H9 (cell line): ENCODE measurements around the gene FBXO10. TPM values are rescaled to one million over a fixed set of nuclear protein-coding genes. Genes with fewer than 3 reads are reported as not detected.

Source experiments
- DNase-seq: peaks from one replicate; pipeline ENCODE4 v3.0.0-alpha.2; 2017
- H2AFZ ChIP-seq: one replicate; pipeline ENCODE4 v1.6.1; 2013; ENCODE audit warnings: mild to moderate bottlenecking, low read length, control low read depth, moderate library complexity
- H2AK5ac ChIP-seq: 2 replicates; pipeline ENCODE4 v1.6.1; 2013; ENCODE audit warnings: low read length, control low read depth, mixed read lengths; ENCODE audit not compliant: insufficient read length
- H2BK120ac ChIP-seq: one replicate; pipeline ENCODE4 v1.6.1; 2013; ENCODE audit warnings: low read depth, mild to moderate bottlenecking, low read length, control low read depth, inconsistent platforms; ENCODE audit not compliant: poor library complexity, severe bottlenecking
- H2BK12ac ChIP-seq: 2 replicates; pipeline ENCODE4 v1.6.1; 2013; ENCODE audit warnings: low read length, control low read depth, mixed read lengths, low read depth; ENCODE audit not compliant: insufficient read length
- H2BK15ac ChIP-seq: 2 replicates; pipeline ENCODE4 v1.6.1; 2013; ENCODE audit warnings: low read depth, low read length, control low read depth
- H2BK20ac ChIP-seq: one replicate; pipeline ENCODE4 v1.6.1; 2013; ENCODE audit warnings: low read depth, mild to moderate bottlenecking, low read length, control low read depth, inconsistent platforms; ENCODE audit not compliant: poor library complexity, severe bottlenecking
- H2BK5ac ChIP-seq: 2 replicates; pipeline ENCODE4 v1.6.1; 2013; ENCODE audit warnings: low read length, control low read depth, mixed read lengths; ENCODE audit not compliant: insufficient read length
- H3K14ac ChIP-seq: 2 replicates; pipeline ENCODE4 v1.6.1; 2013; ENCODE audit warnings: low read length, control low read depth; ENCODE audit not compliant: insufficient read depth
- H3K18ac ChIP-seq: 2 replicates; pipeline ENCODE4 v1.6.1; 2013; ENCODE audit warnings: low read depth, mild to moderate bottlenecking, mixed read lengths, low read length, control low read depth; ENCODE audit not compliant: insufficient read length
- H3K23ac ChIP-seq: 2 replicates; pipeline ENCODE4 v1.6.1; 2013; ENCODE audit warnings: low read length, control low read depth, mixed read lengths, low read depth; ENCODE audit not compliant: insufficient read length
- H3K23me2 ChIP-seq: 2 replicates; pipeline ENCODE4 v1.6.1; 2013; ENCODE audit warnings: low read depth, mild to moderate bottlenecking, mixed read lengths, low read length, control low read depth; ENCODE audit not compliant: insufficient read length, poor library complexity, severe bottlenecking
- H3K27ac ChIP-seq: 2 replicates; pipeline ENCODE4 v1.5.1; 2013; ENCODE audit warnings: low read length, control low read depth, mixed read lengths, low read depth; ENCODE audit not compliant: insufficient read length
- H3K27me3 ChIP-seq: 2 replicates; pipeline ENCODE4 v1.6.1; 2013; ENCODE audit warnings: low read length, control low read depth, inconsistent platforms; ENCODE audit not compliant: insufficient read depth
- H3K4ac ChIP-seq: 2 replicates; pipeline ENCODE4 v1.6.1; 2013; ENCODE audit warnings: low read depth, mild to moderate bottlenecking, control low read depth, inconsistent platforms, low read length, moderate library complexity
- H3K4me1 ChIP-seq: 2 replicates; pipeline ENCODE4 v1.6.1; 2013; ENCODE audit warnings: low read length, control low read depth, inconsistent platforms; ENCODE audit not compliant: insufficient read depth
- H3K4me2 ChIP-seq: 2 replicates; pipeline ENCODE4 v1.6.1; 2013; ENCODE audit warnings: low read length, control low read depth, mixed read lengths; ENCODE audit not compliant: insufficient read length, insufficient read depth
- H3K56ac ChIP-seq: 2 replicates; pipeline ENCODE4 v1.6.1; 2013; ENCODE audit warnings: low read depth, mild to moderate bottlenecking, mixed read lengths, low read length, control low read depth; ENCODE audit not compliant: insufficient read length
- H3K79me1 ChIP-seq: 2 replicates; pipeline ENCODE4 v1.6.1; 2013; ENCODE audit warnings: low read depth, mild to moderate bottlenecking, moderate library complexity, low read length, control low read depth, inconsistent platforms; ENCODE audit not compliant: insufficient read depth, poor library complexity, severe bottlenecking
- H3K79me2 ChIP-seq: 2 replicates; pipeline ENCODE4 v1.6.1; 2013; ENCODE audit warnings: low read length, control low read depth, inconsistent platforms; ENCODE audit not compliant: insufficient read depth
- H3K9ac ChIP-seq: 2 replicates; pipeline ENCODE4 v1.6.1; 2013; ENCODE audit warnings: low read length, control low read depth, mixed read lengths; ENCODE audit not compliant: insufficient read length; ENCODE audit errors: extremely low read depth
- H3K9me3 ChIP-seq: one replicate; pipeline ENCODE4 v1.6.1; 2013; ENCODE audit warnings: low read depth, low read length, inconsistent platforms; ENCODE audit not compliant: control insufficient read depth
- H3T11ph ChIP-seq: one replicate; pipeline ENCODE4 v1.6.1; 2013; ENCODE audit warnings: mild to moderate bottlenecking, low read length, control low read depth, inconsistent platforms
- H4K20me1 ChIP-seq: one replicate; pipeline ENCODE4 v1.6.1; 2013; ENCODE audit not compliant: control insufficient read depth, insufficient read length, insufficient read depth
- H4K5ac ChIP-seq: 2 replicates; pipeline ENCODE4 v1.6.1; 2013; ENCODE audit warnings: low read depth, mild to moderate bottlenecking, mixed read lengths, low read length, control low read depth; ENCODE audit not compliant: insufficient read length
- H4K8ac ChIP-seq: replicated peaks from 2 replicates; pipeline ENCODE4 v1.6.1; 2013; ENCODE audit warnings: low read length, control low read depth, mixed read lengths, low read depth; ENCODE audit not compliant: insufficient read length
- H4K91ac ChIP-seq: 2 replicates; pipeline ENCODE4 v1.6.1; 2013; ENCODE audit warnings: low read depth, mild to moderate bottlenecking, moderate library complexity, mixed read lengths, low read length, control low read depth; ENCODE audit not compliant: insufficient read length
- H3K27ac Mint-ChIP-seq, 3 experiments: 2 replicates in 2 of 3; 3 replicates in 1 of 3; pipeline ENCODE4 v1.8.0; 2020 to 2021; ENCODE audit warnings: mixed read lengths in 3 of 3, mild to moderate bottlenecking in 1 of 3, moderate library complexity in 1 of 3
- H3K27me3 Mint-ChIP-seq: 2 replicates; pipeline ENCODE4 v1.8.0; 2021; ENCODE audit warnings: low read depth, mild to moderate bottlenecking, moderate library complexity, mixed read lengths
- H3K36me3 Mint-ChIP-seq, 3 experiments: 2 replicates in 2 of 3; 3 replicates in 1 of 3; pipeline ENCODE4 v1.8.0; 2020 to 2021; ENCODE audit warnings: low read depth in 3 of 3, mixed read lengths in 3 of 3; ENCODE audit not compliant: insufficient read depth in 1 of 3
- H3K4me1 Mint-ChIP-seq, 2 experiments: 2 replicates each; pipeline ENCODE4 v1.8.0; 2020; ENCODE audit warnings: mixed read lengths in 2 of 2
- H3K4me3 Mint-ChIP-seq, 2 experiments: 2 replicates in 1 of 2; 3 replicates in 1 of 2; pipeline ENCODE4 v1.8.0; 2020 to 2021; ENCODE audit warnings: mild to moderate bottlenecking in 2 of 2, mixed read lengths in 2 of 2, moderate library complexity in 1 of 2
- H3K9me3 Mint-ChIP-seq, 2 experiments: 2 replicates in 1 of 2; 3 replicates in 1 of 2; pipeline ENCODE4 v1.8.0; 2020; ENCODE audit warnings: mild to moderate bottlenecking in 2 of 2, mixed read lengths in 2 of 2, moderate library complexity in 1 of 2
- WGBS: extraction: QIAGEN DNeasy Blood & Tissue Kit; methylation state at CpG from one replicate; pipeline ENCODE4 v1.1.7; 2013; ENCODE audit warnings: missing lambda C conversion rate, low lambda C conversion rate, mixed read lengths; ENCODE audit not compliant: insufficient read length; ENCODE audit errors: extremely low coverage; 5-methylcytosine and 5-hydroxymethylcytosine counted together
- total RNA-seq: library from RNA; stranded (reverse); gene quantifications from 2 replicates; pipeline ENCODE4 v1.2.1, GENCODE V29; 2021
- TF ChIP-seq, protein P1 (sequence below): fragments of 200-600 bp; sonication (generic); conservative IDR thresholded peaks from 3 replicates; pipeline ENCODE4 v1.8.0; 2021; ENCODE audit warnings: antibody characterized with exemption, mild to moderate bottlenecking

The FBXO10 gene
- total RNA-seq, 1 experiment from 2014 or later, result 16.8 TPM

DNA sequence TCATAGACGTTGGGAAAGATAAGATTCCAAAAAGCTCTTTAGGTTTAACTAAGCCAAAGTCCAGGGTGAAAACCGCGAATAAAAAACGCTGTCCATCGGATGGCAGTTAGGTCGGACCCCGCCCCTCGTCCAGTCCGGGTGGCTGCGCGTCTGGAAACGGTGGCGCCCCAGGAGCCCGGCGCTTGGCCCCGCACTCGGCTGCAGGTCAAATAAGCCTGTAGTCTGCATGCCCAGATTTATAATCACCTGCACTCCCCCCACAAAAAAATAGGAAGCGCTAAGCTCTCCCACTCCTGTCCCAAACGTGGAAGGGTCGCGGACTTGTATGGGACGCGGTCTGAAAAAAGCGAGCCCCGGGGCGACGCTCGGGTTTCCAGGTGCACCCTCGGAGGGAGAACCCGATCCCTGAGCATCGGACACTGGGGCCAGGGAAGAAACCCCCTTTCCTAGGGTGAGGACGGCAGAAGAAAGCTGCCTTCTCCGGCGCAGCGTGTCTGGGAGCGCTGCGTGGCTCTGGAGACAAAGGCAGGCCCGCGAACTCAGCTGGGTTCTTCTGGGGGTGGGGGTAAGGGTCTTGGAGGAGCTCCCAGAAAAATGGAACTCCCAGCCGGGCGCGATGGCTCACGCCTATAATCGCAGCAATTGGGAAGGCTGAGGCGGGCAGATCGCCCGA lies 110.0 kb downstream of the FBXO10 start:
- no peak overlapping the region for H2AFZ ChIP-seq
- peak overlapping the region; percentile 97 for H2BK20ac ChIP-seq
- peak overlapping the region; percentile 44 for H3K27ac ChIP-seq
- Mint-ChIP-seq H3K4me1 (peaks cover 28% of the 10 kb centered on the region in 2 experiments), H3K27me3 (no peaks in the 10 kb centered on the region), H3K4me3 (peak overlapping the region; percentile 95 to 99), H3K27ac (peak overlapping the region; percentile 100), H3K9me3 (no peaks in the 10 kb centered on the region; a peak in 1 of 5 replicates), H3K36me3 (peaks cover 9 to 21% (median 13%) of the 10 kb centered on the region in 3 experiments; a peak in 5 of 7 replicates)
- H3K27me3 ChIP-seq, result no peaks in the 10 kb centered on the region
- H3K4me2 ChIP-seq, result peak overlapping the region; percentile 96
- peak overlapping the region; percentile 96 for H3K18ac ChIP-seq
- H3K23me2 ChIP-seq, result peaks cover 17% of the 10 kb centered on the region
- TF ChIP-seq, protein P1, sequence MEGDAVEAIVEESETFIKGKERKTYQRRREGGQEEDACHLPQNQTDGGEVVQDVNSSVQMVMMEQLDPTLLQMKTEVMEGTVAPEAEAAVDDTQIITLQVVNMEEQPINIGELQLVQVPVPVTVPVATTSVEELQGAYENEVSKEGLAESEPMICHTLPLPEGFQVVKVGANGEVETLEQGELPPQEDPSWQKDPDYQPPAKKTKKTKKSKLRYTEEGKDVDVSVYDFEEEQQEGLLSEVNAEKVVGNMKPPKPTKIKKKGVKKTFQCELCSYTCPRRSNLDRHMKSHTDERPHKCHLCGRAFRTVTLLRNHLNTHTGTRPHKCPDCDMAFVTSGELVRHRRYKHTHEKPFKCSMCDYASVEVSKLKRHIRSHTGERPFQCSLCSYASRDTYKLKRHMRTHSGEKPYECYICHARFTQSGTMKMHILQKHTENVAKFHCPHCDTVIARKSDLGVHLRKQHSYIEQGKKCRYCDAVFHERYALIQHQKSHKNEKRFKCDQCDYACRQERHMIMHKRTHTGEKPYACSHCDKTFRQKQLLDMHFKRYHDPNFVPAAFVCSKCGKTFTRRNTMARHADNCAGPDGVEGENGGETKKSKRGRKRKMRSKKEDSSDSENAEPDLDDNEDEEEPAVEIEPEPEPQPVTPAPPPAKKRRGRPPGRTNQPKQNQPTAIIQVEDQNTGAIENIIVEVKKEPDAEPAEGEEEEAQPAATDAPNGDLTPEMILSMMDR, result no peak
- no peaks in the 10 kb centered on the region for H4K20me1 ChIP-seq
- no peak overlapping the region for H2AK5ac ChIP-seq
- H4K91ac ChIP-seq, result peak overlapping the region; percentile 95
- no peak overlapping the region for H3K23ac ChIP-seq
- peak overlapping the region; percentile 97 for H3K9ac ChIP-seq
- H3K14ac ChIP-seq, result peak overlapping the region; percentile 99
- H2BK12ac ChIP-seq, result peak overlapping the region; percentile 84
- peaks cover 2% of the 10 kb centered on the region; the same call in 1 of the 2 replicates for H3K4me1 ChIP-seq
- peak; percentile 88 for DNase-seq
- H2BK15ac ChIP-seq, result no peak overlapping the region
- H3T11ph ChIP-seq, result peak overlapping the region; percentile 48
- H3K79me2 ChIP-seq, result peaks cover 21% of the 10 kb centered on the region; the same call in 1 of the 2 replicates
- peak overlapping the region; percentile 4 for H2BK5ac ChIP-seq
- H4K5ac ChIP-seq, result peak overlapping the region; percentile 69
- H4K8ac ChIP-seq, result no peak overlapping the region
- no CpG with 5 or more reads among the region's 47 CpGs for WGBS
- H2BK120ac ChIP-seq, result peak overlapping the region; percentile 99
- H3K9me3 ChIP-seq, result no peaks in the 10 kb centered on the region
- H3K79me1 ChIP-seq, result peaks cover 5% of the 10 kb centered on the region
- no peak overlapping the region for H3K56ac ChIP-seq
- peak overlapping the region; percentile 100; the same call in 1 of the 2 replicates for H3K4ac ChIP-seq
